ENCODE results near the gene SLTM.
"Not testable (repeated sequence)": the region's sequence is repeated elsewhere in the genome, so short reads cannot be mapped to it uniquely, and the experiment has no call there.

SLTM gene

DNA sequence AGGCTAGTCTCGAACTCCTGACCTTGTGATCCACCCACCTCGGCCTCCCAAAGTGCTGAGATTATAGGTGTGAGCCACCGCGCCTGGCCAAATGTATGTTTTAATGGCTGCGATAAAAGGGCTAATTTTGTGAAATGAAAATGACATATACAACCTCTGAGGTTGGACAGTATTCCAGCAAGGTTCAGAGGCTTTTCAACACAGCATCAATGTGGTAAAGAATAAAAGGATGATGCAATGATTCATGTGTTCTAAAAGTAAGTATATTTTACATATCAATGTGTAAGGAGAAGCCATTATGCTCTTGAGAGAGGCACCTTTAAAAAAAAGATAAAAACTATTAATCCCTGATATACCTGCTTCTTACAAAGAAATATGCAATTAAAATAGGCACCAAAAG, 6.7 kb downstream of the SLTM start:
- DNase-seq: no peak

- DNase-seq: peak in 1 of 2 donors; percentile 34
Observed at GRCh38 chr15:58924327-58924726, 9.2 kb downstream of the SLTM start.

GRCh38 chr15:58923696-58924300, 9.7 kb downstream of the SLTM start:
- DNase-seq: no peak

DNA sequence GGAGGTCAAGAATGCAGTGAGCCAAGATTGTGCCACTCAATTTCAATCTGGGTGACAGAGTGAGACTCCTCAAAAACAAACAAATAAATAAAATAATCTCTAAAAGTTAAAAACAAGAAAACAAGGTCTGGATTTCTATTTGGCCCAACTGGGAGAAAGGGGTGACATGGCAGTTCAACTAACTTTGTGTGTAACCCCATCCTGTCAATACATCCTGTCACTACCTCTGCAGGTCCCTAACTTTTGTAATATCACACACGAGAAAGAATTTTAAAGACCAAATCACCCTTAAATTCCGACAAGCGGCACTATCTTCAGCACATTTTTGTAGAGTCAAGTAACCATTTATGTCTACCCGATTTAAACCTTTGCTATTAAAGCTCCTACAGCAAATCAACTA, 10.2 kb downstream of the SLTM start:
- DNase-seq: no peak

DNA sequence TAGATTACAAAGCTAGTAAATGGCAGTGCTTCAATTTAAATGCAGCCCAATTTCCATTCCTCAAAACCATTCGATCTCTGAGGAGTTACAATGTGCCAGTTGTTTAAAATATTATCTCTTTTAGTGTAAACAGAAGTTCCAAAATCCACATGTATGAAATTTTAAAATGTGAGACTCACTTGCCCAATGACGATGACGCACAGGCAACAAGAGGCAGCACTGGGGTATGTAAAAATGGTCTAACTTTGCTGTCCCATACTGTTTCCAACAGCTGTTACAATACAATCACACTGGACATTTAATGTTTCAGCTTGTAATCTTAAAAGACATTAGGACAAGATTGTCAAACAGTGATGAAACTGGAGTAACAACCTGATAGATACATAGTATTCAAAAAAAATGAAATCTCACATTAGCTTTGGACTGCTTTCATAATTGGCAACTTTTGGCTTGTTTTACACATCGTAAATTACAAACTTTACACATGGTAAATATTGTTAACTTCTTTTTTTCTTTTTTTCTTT, 12.2 kb downstream of the SLTM start:
- no peak for DNase-seq

- not testable (repeated sequence) for DNase-seq
Observed at GRCh38 chr15:58920447-58920846, 13.0 kb downstream of the SLTM start.

DNA sequence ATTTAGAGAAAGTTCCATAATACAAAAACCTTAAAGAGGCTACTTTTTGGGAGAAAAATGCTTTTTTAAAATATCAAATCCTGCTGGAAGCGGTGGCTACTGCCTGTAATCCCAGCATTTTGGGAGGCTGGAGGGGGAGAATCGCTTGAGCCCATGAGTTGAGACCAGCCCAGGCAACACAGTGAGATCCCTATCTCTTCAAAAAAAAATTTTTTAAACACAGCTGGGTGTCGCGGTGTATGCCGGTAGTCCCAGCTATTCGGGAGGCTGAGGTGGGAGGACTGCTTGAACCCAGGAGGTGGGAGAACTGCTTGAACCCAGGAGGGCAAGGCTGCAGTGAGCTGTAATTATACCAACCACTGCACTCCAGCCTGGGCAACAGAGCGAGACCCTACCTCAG, 14.2 kb downstream of the SLTM start:
- DNase-seq: no peak

GRCh38 chr15:58918239-58918638, 15.2 kb downstream of the SLTM start:
- no peak for DNase-seq

DNA sequence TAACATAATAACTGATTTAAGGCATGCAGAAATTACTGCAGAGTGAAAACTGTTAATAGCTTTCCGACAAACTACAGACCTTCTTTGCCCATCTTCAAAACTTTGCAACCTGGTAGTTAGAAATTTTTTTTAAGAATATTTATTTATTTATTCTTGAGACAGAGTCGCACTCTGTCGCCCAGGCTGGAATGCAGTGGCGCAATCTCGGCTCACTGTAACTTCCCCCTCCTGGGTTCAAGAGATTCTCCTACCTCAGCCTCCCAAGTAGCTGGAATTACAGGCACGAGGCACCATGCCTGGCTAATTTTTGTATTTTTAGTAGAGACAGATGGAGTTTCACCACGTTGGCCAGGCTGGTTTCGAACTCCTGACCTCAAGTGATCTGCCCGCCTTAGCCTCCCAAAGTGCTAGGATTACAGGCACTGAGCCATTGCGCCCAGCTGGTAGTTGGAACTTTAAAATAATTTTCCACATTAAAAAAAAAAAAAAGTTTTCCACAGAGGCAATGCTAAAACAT, 15.8 kb downstream of the SLTM start:
- DNase-seq: not testable (repeated sequence)

GRCh38 chr15:58916962-58917361, 16.5 kb downstream of the SLTM start:
- DNase-seq: no peak

DNA sequence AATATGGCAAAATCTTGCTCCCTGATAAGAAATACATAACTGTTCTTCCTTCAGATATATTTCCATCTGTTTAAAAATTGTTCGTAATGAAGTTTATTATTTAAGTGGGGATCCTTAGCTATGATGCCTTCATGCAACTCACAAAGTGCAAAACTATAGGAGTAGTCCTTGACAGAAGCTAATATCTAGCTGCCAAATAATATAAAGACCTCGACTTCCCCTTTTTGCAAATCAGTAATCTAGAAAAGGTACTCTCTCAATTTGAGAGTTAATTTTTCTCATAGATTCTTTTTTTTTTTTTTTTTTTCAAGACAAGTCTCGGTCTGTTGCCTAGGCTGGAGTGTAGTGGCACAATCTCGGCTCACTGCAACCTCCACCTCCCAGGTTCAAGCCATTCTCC, 23.0 kb downstream of the SLTM start:
- no peak for DNase-seq

DNA sequence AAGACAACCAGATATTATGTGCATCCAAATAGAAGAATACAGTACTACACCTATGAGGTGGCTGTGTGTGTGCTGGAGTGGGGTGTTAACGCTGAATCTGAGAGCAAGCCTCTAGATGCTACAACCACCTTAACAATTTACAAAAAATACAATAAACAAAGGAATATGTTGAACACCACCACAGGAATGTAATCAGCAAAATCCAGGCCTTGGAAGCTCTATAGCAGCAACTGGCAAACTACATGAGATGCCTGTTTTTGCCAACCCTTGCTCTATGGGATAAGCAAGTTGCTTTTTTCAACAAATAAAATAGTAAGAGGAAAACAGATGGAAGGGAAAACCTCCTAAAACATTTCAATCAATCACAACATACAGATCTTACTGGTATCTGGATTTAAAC, 23.9 kb downstream of the SLTM start:
- no peak for DNase-seq

GRCh38 chr15:58908550-58909309, 24.7 kb downstream of the SLTM start:
- DNase-seq: no peak

GRCh38 chr15:58900631-58901030, 32.8 kb downstream of the SLTM start:
- DNase-seq: no peak

DNA sequence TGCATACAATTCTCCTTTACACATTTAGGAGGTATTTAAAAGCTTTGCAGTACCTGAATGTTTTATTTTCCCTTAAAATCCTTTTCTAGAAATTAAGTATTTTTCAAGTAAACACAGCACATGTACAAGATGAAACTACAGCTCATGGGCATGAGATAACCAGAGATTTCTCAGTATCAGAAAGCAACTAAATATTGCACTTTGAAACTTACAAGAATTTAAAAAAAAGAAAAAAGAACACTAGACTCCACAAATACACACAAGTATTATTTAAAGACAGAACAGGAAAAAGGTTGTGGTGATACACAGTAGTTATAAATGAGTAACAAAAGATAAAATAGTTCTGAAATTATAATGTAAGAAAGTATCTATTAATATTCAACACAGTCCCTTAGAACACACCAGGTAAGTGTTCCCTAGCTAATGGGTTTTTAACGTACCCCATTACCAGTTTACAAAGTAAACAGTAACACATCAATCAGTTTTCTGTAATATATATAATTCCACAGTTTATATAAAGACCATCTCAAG, 35.3 kb downstream of the SLTM start:
- DNase-seq: peak in 1 of 2 donors; percentile 0

DNA sequence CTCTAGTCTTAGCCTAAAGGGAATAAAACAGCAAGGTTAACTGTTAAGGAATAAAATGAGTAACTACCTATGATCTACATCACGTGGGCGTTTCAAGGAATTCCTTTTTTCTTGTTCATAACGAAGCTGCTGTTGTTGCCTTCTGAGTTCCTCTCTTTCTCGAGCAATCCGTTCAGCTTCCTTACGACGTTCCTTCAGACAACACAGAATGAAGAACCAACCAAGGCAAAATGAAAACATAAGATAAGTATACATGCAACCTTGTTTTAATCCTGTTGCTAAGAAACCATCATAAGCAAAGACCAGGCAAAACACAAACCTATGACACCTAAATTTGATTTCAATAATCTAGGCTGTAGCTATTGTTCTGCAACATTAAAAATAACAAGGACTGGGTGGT, 44.1 kb downstream of the SLTM start:
- peak; percentile 60 to 65 for DNase-seq

DNA sequence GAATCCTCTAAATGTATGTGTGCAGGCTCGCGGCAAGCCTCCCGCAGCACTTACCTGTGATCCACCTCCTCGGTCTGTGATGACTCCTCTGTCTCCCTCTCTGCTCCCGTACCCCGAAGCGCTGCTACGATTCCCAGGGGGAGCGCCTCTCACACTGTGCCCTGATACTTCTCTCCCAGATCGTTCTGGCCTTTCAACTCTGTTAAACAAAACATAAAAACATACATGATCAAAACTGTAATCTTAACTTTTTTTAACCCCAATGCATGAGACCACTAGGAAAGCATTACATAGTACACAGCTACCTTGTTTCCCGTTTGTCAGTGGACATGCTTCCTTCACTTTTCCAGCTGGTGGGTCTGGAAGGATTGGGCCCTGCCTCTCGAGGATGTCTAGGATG, 46.6 kb downstream of the SLTM start:
- no peak for DNase-seq

- peak in 1 of 2 donors; percentile 34 for DNase-seq
Observed at GRCh38 chr15:58883926-58884325, 49.6 kb downstream of the SLTM start.

DNA sequence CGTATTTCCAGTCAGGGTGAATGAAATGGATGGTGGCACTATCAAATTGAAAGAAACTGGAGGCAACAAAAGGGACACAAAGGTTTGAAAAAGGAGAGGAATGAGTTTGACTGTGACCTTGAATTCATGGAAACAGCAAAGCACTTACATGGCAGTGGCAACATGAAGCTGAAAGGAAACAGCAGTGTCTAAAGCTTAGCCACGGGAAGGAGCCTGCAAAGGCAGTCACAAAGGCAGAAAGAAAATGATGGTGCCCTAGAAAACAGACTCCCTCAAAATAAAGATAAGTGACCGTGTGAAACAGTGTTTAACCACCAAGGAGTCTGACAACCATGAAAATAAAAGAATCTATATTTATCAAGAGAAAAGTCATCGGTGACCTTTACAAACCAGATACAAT, 51.2 kb downstream of the SLTM start:
- DNase-seq: no peak

DNA sequence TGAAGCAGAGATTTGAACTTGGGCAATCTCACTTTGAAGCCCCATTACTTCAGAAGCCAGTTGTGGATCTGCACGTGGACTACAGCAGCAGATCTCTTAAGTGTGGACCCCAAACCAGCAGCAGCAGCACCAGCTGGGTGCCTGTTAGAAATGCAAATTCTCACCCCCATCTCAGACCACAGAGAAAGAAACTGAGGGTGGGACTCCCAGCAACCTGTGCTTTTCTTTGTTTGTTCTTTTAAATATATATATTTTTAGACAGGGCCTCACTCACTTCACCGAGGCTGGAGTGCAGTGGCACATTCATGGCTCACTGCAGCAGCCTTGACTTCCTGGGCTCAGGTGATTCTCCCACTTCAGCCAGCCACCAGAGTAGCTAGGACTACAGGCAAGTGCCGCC, 53.2 kb downstream of the SLTM start:
- DNase-seq: no peak

GRCh38 chr15:58877999-58878825, 55.3 kb downstream of the SLTM start:
- no peak for DNase-seq

GRCh38 chr15:58876306-58877106, 57.0 kb downstream of the SLTM start:
- DNase-seq: peak in 1 of 2 donors; percentile 1

All from inflammatory macrophage (primary cell).